PC-3 (cell line): ENCODE measurements around the gene SLC6A18. TPM values are rescaled to one million over a fixed set of nuclear protein-coding genes. Genes with fewer than 3 reads are reported as not detected.

Experiments
- ATAC-seq: fragments of 200-7000 bp; cut with Tn5 transposase; 2 replicates; pipeline ENCODE4 v1.9.1; 2020; ENCODE audit warnings: mild to moderate bottlenecking, moderate library complexity
- BruUV-seq: library from RNA; stranded (reverse); fragments of 400-500 nt; replicated peaks from 2 replicates; lab custom pipeline; 2021; lab: Mats Ljungman, UMichigan
- CTCF ChIA-PET: fragments of 300-600 bp; sonication (Branson Sonifier 250); formaldehyde crosslinking; loops from one replicate; lab custom pipeline; 2022; ENCODE audit warnings: antibody characterized with exemption; lab: Charles Lee
- POLR2A ChIA-PET: fragments of 300-600 bp; sonication (Branson Sonifier 250); formaldehyde crosslinking; loops from one replicate; lab custom pipeline; 2022; ENCODE audit warnings: antibody characterized with exemption; ENCODE audit not compliant: unreplicated experiment; lab: Charles Lee
- DNase-seq: peaks from one replicate; pipeline ENCODE4 v3.0.0-alpha.2; 2015
- H2AFZ ChIP-seq: fragments of 300-600 bp; sonication (generic); 2 replicates; pipeline ENCODE4 v1.6.0; 2016; ENCODE audit warnings: antibody characterized with exemption, low read length
- H3F3A ChIP-seq: fragments of 300-600 bp; sonication (generic); one replicate; pipeline ENCODE4 v1.6.0; 2017; ENCODE audit warnings: antibody characterized with exemption, low read length, control low read depth, mild to moderate bottlenecking; ENCODE audit not compliant: unreplicated experiment
- H3K27ac ChIP-seq: fragments of 300-600 bp; sonication (generic); 2 replicates; pipeline ENCODE4 v1.5.1; 2016; ENCODE audit warnings: mild to moderate bottlenecking, low read length
- H3K27me3 ChIP-seq: fragments of 300-600 bp; sonication (generic); 2 replicates; pipeline ENCODE4 v1.6.1; 2016; ENCODE audit warnings: low read length, mixed read lengths
- H3K36me3 ChIP-seq: fragments of 300-600 bp; sonication (generic); 2 replicates; pipeline ENCODE4 v1.6.1; 2016; ENCODE audit warnings: low read depth, mixed run types, low read length, mixed read lengths
- H3K4me1 ChIP-seq: fragments of 300-600 bp; sonication (generic); 2 replicates; pipeline ENCODE4 v1.5.1; 2016; ENCODE audit warnings: low read length; ENCODE audit not compliant: insufficient read depth
- H3K4me2 ChIP-seq: fragments of 300-600 bp; sonication (generic); 2 replicates; pipeline ENCODE4 v1.6.0; 2016; ENCODE audit warnings: low read length
- H3K4me3 ChIP-seq: fragments of 300-600 bp; sonication (generic); 2 replicates; pipeline ENCODE4 v1.5.1; 2016; ENCODE audit warnings: mild to moderate bottlenecking, low read length, mixed read lengths
- H3K79me2 ChIP-seq: fragments of 300-600 bp; sonication (generic); 2 replicates; pipeline ENCODE4 v1.6.1; 2017; ENCODE audit warnings: low read length, mixed read lengths
- H3K9ac ChIP-seq: fragments of 300-600 bp; sonication (generic); 2 replicates; pipeline ENCODE4 v1.6.0; 2016; ENCODE audit warnings: mild to moderate bottlenecking, low read length
- H3K9me2 ChIP-seq: fragments of 300-600 bp; sonication (generic); replicated peaks from 2 replicates; pipeline ENCODE4 v1.6.1; 2016; ENCODE audit warnings: mixed run types, low read length, mixed read lengths
- H3K9me3 ChIP-seq: fragments of 300-600 bp; sonication (generic); 2 replicates; pipeline ENCODE4 v1.6.1; 2016; ENCODE audit warnings: low read length, mixed read lengths
- H4K20me1 ChIP-seq: fragments of 300-600 bp; sonication (generic); 2 replicates; pipeline ENCODE4 v1.6.1; 2016; ENCODE audit warnings: low read length, mixed read lengths
- CTCF ChIP-seq: fragments of 300-600 bp; sonication (generic); conservative IDR thresholded peaks from 2 replicates; pipeline ENCODE4 v1.5.1; 2017; ENCODE audit warnings: antibody characterized with exemption, low read depth, mild to moderate bottlenecking, low read length
- EZH2 ChIP-seq: fragments of 300-600 bp; sonication (generic); IDR thresholded peaks from one replicate; pipeline ENCODE4 v1.6.1; 2017; ENCODE audit warnings: antibody characterized with exemption, mild to moderate bottlenecking, low read length; ENCODE audit not compliant: unreplicated experiment
- EZH2phosphoT487 ChIP-seq: fragments of 300-600 bp; sonication (generic); IDR thresholded peaks from 2 replicates; pipeline ENCODE4 v1.6.1; 2018; ENCODE audit warnings: mild to moderate bottlenecking, antibody characterized with exemption, low read length, borderline replicate concordance
- intact Hi-C: fragments of 100-400 bp; cut with micrococcal nuclease; formaldehyde crosslinking; loops from 2 replicates; pipeline ENCODE4 v1.9.0; 2023
- total RNA-seq: library from RNA; depleted of rRNA; stranded (reverse); fragments of >200 nt; gene quantifications from 2 replicates; pipeline ENCODE4 v1.2.3, GENCODE V29; 2014

Gene SLC6A18
- total RNA-seq, 1 experiment from 2014 or later: not detected

- Histone ChIP-seq H2AFZ (no peak overlapping the region), H3K36me3 (no peaks in the 10 kb centered on the region), H3K4me2 (no peak overlapping the region), H3K9ac (no peak overlapping the region), H4K20me1 (no peaks in the 10 kb centered on the region), H3K4me3 (no peak overlapping the region), H3K79me2 (no peaks in the 10 kb centered on the region), H3K27me3 (peaks cover 22% of the 10 kb centered on the region), H3K9me2 (no peaks in the 10 kb centered on the region), H3K27ac (no peak overlapping the region), H3K4me1 (no peaks in the 10 kb centered on the region), H3F3A (no peaks in the 10 kb centered on the region), H3K9me3 (no peaks in the 10 kb centered on the region)
- BruUV-seq: no TSS peak
- DNase-seq: peak; percentile 44
- intact Hi-C loops: no loop called here
- peak; percentile 52 for TF ChIP-seq CTCF
- TF ChIP-seq EZH2: no peak
- ATAC-seq: peak; percentile 53
- CTCF ChIA-PET: interaction anchor here (0.5 to 1.1 kb wide), 3 partner anchors 31 to 440 kb away, joined by 3 to 7 read pairs (median 6); no protein-coding TSS in a partner anchor
- POLR2A ChIA-PET: no interaction called here
Observed at GRCh38 chr5:1204693-1205242, 20.4 kb upstream of the SLC6A18 start.

GRCh38 chr5:1205255-1206180 is 19.7 kb upstream of the SLC6A18 start:
- Histone ChIP-seq H3K27me3 (peaks cover 18% of the 10 kb centered on the region), H3K4me2 (no peak overlapping the region), H3K9me3 (no peaks in the 10 kb centered on the region), H4K20me1 (no peaks in the 10 kb centered on the region), H3K4me3 (no peak overlapping the region), H3K9me2 (no peaks in the 10 kb centered on the region), H3F3A (no peaks in the 10 kb centered on the region), H3K9ac (no peak overlapping the region), H3K27ac (no peak overlapping the region), H3K36me3 (no peaks in the 10 kb centered on the region), H2AFZ (no peak overlapping the region), H3K79me2 (no peaks in the 10 kb centered on the region), H3K4me1 (no peaks in the 10 kb centered on the region)
- CTCF ChIA-PET: interaction anchor here (1.1 kb wide), 2 partner anchors 31 to 439 kb away, joined by 6 to 7 read pairs; no protein-coding TSS in a partner anchor
- intact Hi-C loops: no loop called here
- TF ChIP-seq CTCF (no peak), EZH2phosphoT487 (no peak), EZH2 (no peak)
- BruUV-seq: no TSS peak
- DNase-seq: no peak
- POLR2A ChIA-PET: no interaction called here
- no peak for ATAC-seq
